OCI-LY3 (cell line): Measurements from ENCODE around the gene CACNB4.
"Not testable (repeated sequence)": the region's sequence is repeated elsewhere in the genome, so short reads cannot be mapped to it uniquely, and the experiment has no call there.

Experiments
- EZH2phosphoT487 ChIP-seq: fragments of 200-600 bp; shearing (Covaris generic); IDR thresholded peaks from 2 replicates; pipeline ENCODE4 v1.6.1; 2018; ENCODE audit warnings: antibody characterized with exemption, mixed run types, low read depth
- TF ChIP-seq, protein P1 (sequence below): fragments of 200-600, 300-600 bp; sonication (generic); IDR thresholded peaks from 2 replicates; pipeline ENCODE4 v1.5.1; 2014; ENCODE audit warnings: antibody characterized with exemption, low read length, low read depth

DNA sequence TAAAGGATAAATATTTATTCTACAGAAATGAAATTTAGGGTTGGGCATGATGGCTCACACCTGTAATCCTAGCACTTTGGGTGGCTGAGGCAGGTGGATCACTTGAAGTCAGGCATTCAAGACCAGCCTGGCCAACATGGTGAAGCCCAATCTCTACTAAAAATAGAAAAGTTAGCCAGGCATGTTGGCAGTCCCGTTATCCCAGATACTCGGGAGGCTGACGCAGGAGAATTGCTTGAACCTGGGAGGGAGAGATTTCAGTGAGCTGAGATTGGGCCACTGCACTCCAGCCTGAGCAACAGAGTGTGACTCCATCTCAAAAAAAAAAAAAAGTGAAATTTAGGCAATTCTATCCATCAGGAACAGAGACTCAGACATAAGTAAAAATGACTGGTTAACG lies 8.1 kb downstream of the CACNB4 start:
- TF ChIP-seq, protein P1, sequence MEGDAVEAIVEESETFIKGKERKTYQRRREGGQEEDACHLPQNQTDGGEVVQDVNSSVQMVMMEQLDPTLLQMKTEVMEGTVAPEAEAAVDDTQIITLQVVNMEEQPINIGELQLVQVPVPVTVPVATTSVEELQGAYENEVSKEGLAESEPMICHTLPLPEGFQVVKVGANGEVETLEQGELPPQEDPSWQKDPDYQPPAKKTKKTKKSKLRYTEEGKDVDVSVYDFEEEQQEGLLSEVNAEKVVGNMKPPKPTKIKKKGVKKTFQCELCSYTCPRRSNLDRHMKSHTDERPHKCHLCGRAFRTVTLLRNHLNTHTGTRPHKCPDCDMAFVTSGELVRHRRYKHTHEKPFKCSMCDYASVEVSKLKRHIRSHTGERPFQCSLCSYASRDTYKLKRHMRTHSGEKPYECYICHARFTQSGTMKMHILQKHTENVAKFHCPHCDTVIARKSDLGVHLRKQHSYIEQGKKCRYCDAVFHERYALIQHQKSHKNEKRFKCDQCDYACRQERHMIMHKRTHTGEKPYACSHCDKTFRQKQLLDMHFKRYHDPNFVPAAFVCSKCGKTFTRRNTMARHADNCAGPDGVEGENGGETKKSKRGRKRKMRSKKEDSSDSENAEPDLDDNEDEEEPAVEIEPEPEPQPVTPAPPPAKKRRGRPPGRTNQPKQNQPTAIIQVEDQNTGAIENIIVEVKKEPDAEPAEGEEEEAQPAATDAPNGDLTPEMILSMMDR: not testable (repeated sequence)
- TF ChIP-seq EZH2phosphoT487: not testable (repeated sequence)
